ENCODE measurements around the gene AIFM2. TPM values are rescaled to one million over a fixed set of nuclear protein-coding genes. Genes with fewer than 3 reads are reported as not detected.

The AIFM2 gene
- total and polyA plus RNA-seq, 2 donors (not counting 3 experiments of a cell fraction or from before 2014, with no cell fraction given) = 6.9 to 8.7 TPM

GRCh38 chr10:70137135-70137534, 4.5 kb upstream of the AIFM2 start:
- H3K4me1 ChIP-seq (ENCODE audit: control insufficient read depth, extremely low read depth, insufficient read depth, low read length) = peaks cover 7% of the 10 kb centered on the region
- H3K36me3 ChIP-seq (ENCODE audit: control insufficient read depth in 2 of 2, extremely low read depth in 1 of 2, insufficient read depth in 2 of 2, low read length in 2 of 2) = no peaks in the 10 kb centered on the region
- H3K4me2 ChIP-seq (ENCODE audit: insufficient read depth, low read length) = no peak overlapping the region
- DNase-seq (ENCODE audit: low read depth, low spot score) = no peak
- H3K27ac ChIP-seq (ENCODE audit: insufficient read depth, low read depth, low read length) = no peak overlapping the region
- ChIA-PET CTCF (interaction anchor here (1.4 to 2.5 kb wide), 2 partner anchors 9 to 21 kb away, joined by 9 to 20 read pairs; partner anchors contain the start of gene TYSND1), POLR2A (interaction anchor here (1.1 kb wide), 1 partner anchor 9 kb away, joined by 6 read pairs; the partner anchor contains the start of gene TYSND1)
- intact Hi-C loops (cut with micrococcal nuclease) = no loop called here
- peaks cover 2% of the 10 kb centered on the region for H3K79me2 ChIP-seq (ENCODE audit: control insufficient read depth, insufficient read depth, low read length)
- H4K20me1 ChIP-seq (replicated peaks; ENCODE audit: control insufficient read depth, extremely low read depth, insufficient read depth, low read length) = no peaks in the 10 kb centered on the region
- TF ChIP-seq POLR2A (IDR thresholded peaks at IDR 0.05; ENCODE audit: low read depth, low read length) (no peak), GATA2 (IDR thresholded peaks at IDR 0.05; ENCODE audit: insufficient read depth, insufficient read length, low read depth, low read length) (no peak), EZH2 (IDR thresholded peaks at IDR 0.05; ENCODE audit: borderline replicate concordance, low read depth, low read length, severe bottlenecking) (no peak), CTCF (IDR thresholded peaks at IDR 0.05; ENCODE audit: extremely low read depth in 1 of 2, insufficient read depth in 1 of 2, low read depth in 1 of 2, low read length in 2 of 2) (no peak), MYC (IDR thresholded peaks at IDR 0.05; ENCODE audit: low read depth, low read length) (no peak), POLR2AphosphoS5 (IDR thresholded peaks at IDR 0.05; ENCODE audit: insufficient read depth, low read depth, low read length) (no peak)
- H3K9me1 ChIP-seq (replicated peaks; ENCODE audit: control insufficient read depth, extremely low read depth, insufficient read depth, low read length) = no peaks in the 10 kb centered on the region
- dilution Hi-C loops (cut with MboI; ENCODE audit: extremely low pct_ligation_motif_present, low sequenced_read_pairs) = no loop called here
- no peak overlapping the region for H3K4me3 ChIP-seq (replicated peaks in 1 of 3; ENCODE audit: insufficient read depth in 1 of 3, low read depth in 1 of 3, low read length in 3 of 3)
- no peak overlapping the region for H3K9ac ChIP-seq (replicated peaks; ENCODE audit: extremely low read depth, insufficient read depth, low read length)
- no peak for FAIRE-seq
- BruUV-seq (replicated peaks) = no TSS peak
- H3K9me3 ChIP-seq (replicated peaks; ENCODE audit: control insufficient read depth, insufficient read depth, low read length) = no peaks in the 10 kb centered on the region
- no peak overlapping the region for H2AFZ ChIP-seq (ENCODE audit: low read depth, low read length)
- H3K27me3 ChIP-seq (ENCODE audit: control insufficient read depth in 2 of 2, insufficient read depth in 2 of 2, low read length in 2 of 2) = no peaks in the 10 kb centered on the region

DNA sequence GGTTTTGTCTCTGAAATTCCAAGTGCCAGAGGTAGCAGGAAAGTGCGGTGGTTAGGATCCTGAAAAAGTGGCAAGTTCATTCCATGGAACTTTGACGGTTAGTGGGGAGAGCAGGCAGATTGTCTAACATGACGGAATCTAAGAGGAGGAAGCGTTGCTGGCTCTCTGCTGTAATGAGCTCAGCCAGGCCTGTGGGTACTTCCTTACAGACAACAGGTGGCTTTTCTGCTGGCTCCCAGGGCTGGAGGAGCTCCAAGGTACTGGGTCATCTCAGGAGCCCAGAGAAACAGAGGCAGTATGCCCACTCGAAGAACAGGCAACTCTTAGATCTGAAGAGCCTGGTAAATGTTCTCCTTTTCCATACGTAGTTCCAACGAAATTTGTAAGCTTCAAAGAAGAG, 3.1 kb upstream of the AIFM2 start:
- no peak overlapping the region for H3K4me3 ChIP-seq (replicated peaks in 1 of 3; ENCODE audit: insufficient read depth in 1 of 3, low read depth in 1 of 3, low read length in 3 of 3)
- ChIA-PET POLR2A (no interaction called here), CTCF (interaction anchor here (0.7 to 2.5 kb wide), 4 partner anchors 9 to 229 kb away, joined by 3 to 20 read pairs (median 6); partner anchors contain the start of gene TYSND1)

More for the DNA sequence above, 3.1 kb upstream of the AIFM2 start:
- intact Hi-C loops (cut with micrococcal nuclease) = no loop called here
- Histone ChIP-seq H3K9ac (replicated peaks; ENCODE audit: extremely low read depth, insufficient read depth, low read length) (no peak overlapping the region), H2AFZ (ENCODE audit: low read depth, low read length) (no peak overlapping the region), H3K27ac (ENCODE audit: insufficient read depth, low read depth, low read length) (no peak overlapping the region), H3K9me1 (replicated peaks; ENCODE audit: control insufficient read depth, extremely low read depth, insufficient read depth, low read length) (no peaks in the 10 kb centered on the region), H3K9me3 (replicated peaks; ENCODE audit: control insufficient read depth, insufficient read depth, low read length) (no peaks in the 10 kb centered on the region), H3K36me3 (ENCODE audit: control insufficient read depth in 2 of 2, extremely low read depth in 1 of 2, insufficient read depth in 2 of 2, low read length in 2 of 2) (no peaks in the 10 kb centered on the region), H4K20me1 (replicated peaks; ENCODE audit: control insufficient read depth, extremely low read depth, insufficient read depth, low read length) (no peaks in the 10 kb centered on the region), H3K4me2 (ENCODE audit: insufficient read depth, low read length) (no peak overlapping the region), H3K4me1 (ENCODE audit: control insufficient read depth, extremely low read depth, insufficient read depth, low read length) (peaks cover 13% of the 10 kb centered on the region), H3K79me2 (ENCODE audit: control insufficient read depth, insufficient read depth, low read length) (peaks cover 2% of the 10 kb centered on the region), H3K27me3 (ENCODE audit: control insufficient read depth in 2 of 2, insufficient read depth in 2 of 2, low read length in 2 of 2) (no peaks in the 10 kb centered on the region)
- TF ChIP-seq FOS (IDR thresholded peaks at IDR 0.05; ENCODE audit: borderline replicate concordance, insufficient read depth, low read length) = no peak
- TF ChIP-seq POLR2A (IDR thresholded peaks at IDR 0.05; ENCODE audit: low read depth, low read length) = no peak
- TF ChIP-seq MAX (IDR thresholded peaks at IDR 0.05; ENCODE audit: insufficient read depth, insufficient read length) = no peak
- no peak for TF ChIP-seq JUN (IDR thresholded peaks at IDR 0.05; ENCODE audit: borderline replicate concordance, insufficient read depth, insufficient read length, low read depth)
- TF ChIP-seq MYC (IDR thresholded peaks at IDR 0.05; ENCODE audit: low read depth, low read length) = no peak
- no peak for TF ChIP-seq GATA2 (IDR thresholded peaks at IDR 0.05; ENCODE audit: insufficient read depth, insufficient read length, low read depth, low read length)
- no peak for TF ChIP-seq CTCF (IDR thresholded peaks at IDR 0.05; ENCODE audit: extremely low read depth in 1 of 2, insufficient read depth in 1 of 2, low read depth in 1 of 2, low read length in 2 of 2)
- FAIRE-seq (no peak), DNase-seq (ENCODE audit: low read depth, low spot score) (no peak)
- dilution Hi-C loops (cut with MboI; ENCODE audit: extremely low pct_ligation_motif_present, low sequenced_read_pairs) = no loop called here
- no TSS peak for BruUV-seq (replicated peaks)

All from endothelial cell of umbilical vein (primary cell).